Upper lobe of left lung (tissue), 4 donors: Measurements from ENCODE around the gene SGSH.

Experiments
- CTCF ChIP-seq, 6 experiments: fragments of 450-650 bp in 4 of 6; fragments of 200-600 bp in 2 of 6; sonication (generic) in 2 of 6; IDR thresholded peaks; one replicate each; pipeline ENCODE4 v1.5.1; 2016 to 2019; ENCODE audit warnings: antibody characterized with exemption in 6 of 6
- EP300 ChIP-seq, 4 donors: sonication (generic); formaldehyde crosslinking; IDR thresholded peaks; one replicate each; pipeline ENCODE4 v1.5.1; 2017; ENCODE audit warnings: antibody characterized with exemption in 4 of 4, control low read depth in 2 of 4
- POLR2A ChIP-seq, 4 donors: fragments of 450-650 bp; IDR thresholded peaks; one replicate each; pipeline ENCODE4 v1.5.1; 2016 to 2017; ENCODE audit warnings: antibody characterized with exemption in 4 of 4, mild to moderate bottlenecking in 2 of 4
- POLR2AphosphoS5 ChIP-seq, 2 donors: sonication (generic); formaldehyde crosslinking; IDR thresholded peaks; one replicate each; pipeline ENCODE4 v1.5.1; 2017; ENCODE audit warnings: antibody characterized with exemption in 2 of 2

GRCh38 chr17:80205811-80206210, 14.3 kb downstream of the SGSH start:
- TF ChIP-seq POLR2A (IDR thresholded peaks at IDR 0.05) (no peak), CTCF (IDR thresholded peaks at IDR 0.05) (no peak), POLR2AphosphoS5 (IDR thresholded peaks at IDR 0.05) (no peak), EP300 (IDR thresholded peaks at IDR 0.05) (no peak)
